GM23248 (cell line): ENCODE data around the gene ABL1.

Source experiments
- EZH2 ChIP-seq: fragments of 200-600 bp; sonication (generic); IDR thresholded peaks from 2 replicates; pipeline ENCODE4 v1.6.1; 2018; ENCODE audit warnings: antibody characterized with exemption, mild to moderate bottlenecking; ENCODE audit not compliant: insufficient read depth, poor library complexity, severe bottlenecking
- EZH2phosphoT487 ChIP-seq: fragments of 200-600 bp; sonication (generic); IDR thresholded peaks from 2 replicates; pipeline ENCODE4 v1.6.1; 2018; ENCODE audit warnings: antibody characterized with exemption, moderate library complexity, mild to moderate bottlenecking, low read depth; ENCODE audit not compliant: insufficient read depth

DNA sequence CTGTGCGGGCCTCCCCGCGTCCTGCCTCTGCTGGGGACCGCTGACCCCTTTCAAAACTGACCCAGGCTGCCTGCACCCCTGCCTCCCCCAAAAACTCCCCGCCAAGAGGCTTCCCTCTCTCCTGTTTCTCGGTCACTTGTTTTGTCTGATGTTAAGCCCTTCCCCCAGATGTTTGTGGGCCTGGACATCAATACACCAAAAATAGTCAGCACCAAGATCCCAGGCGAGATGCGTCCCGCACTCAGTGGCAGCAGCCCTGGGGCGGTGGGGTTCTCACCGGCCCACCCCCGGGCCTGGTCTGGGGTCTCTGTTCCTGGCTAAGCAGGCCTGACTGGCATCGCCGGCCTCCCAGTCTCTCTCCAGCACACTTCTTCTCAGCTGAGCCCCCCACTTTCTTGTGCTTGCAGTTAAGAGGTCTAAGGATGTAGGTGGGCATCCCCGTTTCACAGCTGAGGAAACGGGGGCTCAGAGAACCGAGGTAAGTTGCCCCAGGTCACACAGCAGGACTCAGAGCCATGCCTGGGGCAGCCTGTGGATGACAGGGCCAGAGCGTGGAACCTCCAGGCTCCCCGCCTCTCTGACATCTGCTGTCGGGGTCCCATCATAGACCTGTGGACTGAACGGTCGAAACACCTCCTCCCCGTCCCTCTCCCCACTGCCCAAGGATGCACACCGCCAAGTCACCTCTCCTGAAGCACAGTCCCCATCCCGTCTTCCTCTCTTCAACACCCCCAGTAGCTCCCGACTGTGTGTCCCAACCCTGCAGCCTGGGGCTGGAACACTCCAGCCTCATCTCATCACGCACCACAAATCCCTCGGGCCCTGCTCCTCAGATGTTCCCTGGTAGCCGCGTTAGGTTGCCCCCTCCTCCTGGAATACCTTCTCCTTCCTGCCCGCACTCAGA, 87.2 kb downstream of the ABL1 start:
- TF ChIP-seq EZH2phosphoT487 (no peak), EZH2 (no peak)
